ENCODE results near the gene ALPP.
"Not testable (repeated sequence)": the region's sequence is repeated elsewhere in the genome, so short reads cannot be mapped to it uniquely, and the experiment has no call there.

The ALPP gene

DNA sequence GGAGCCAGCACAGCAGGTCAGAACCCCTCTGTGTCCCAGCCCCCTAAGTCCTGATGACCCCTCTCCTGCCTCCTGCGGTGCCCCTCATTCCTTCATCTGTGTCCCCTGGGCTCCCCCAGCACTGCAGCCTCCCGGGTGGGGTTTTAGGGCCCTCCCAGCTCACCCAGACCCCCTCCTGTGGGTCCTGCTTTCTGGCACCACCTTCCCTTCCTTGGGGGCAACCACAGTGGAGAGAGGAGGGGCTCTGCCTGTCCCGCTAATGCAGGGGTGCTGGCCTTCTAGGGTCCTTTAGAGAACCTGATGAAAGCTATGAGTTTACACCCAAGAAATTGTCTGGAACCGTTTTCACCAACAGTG lies 42.7 kb upstream of the ALPP start:
- Histone ChIP-seq H4K20me1 (ENCODE audit: low read depth, low read length) (no peaks in the 10 kb centered on the region), H3K27ac (ENCODE audit: low read depth, low read length) (no peak overlapping the region), H3K4me3 (ENCODE audit: insufficient read depth, low read length, poor library complexity, severe bottlenecking) (no peak overlapping the region), H3K9me3 (ENCODE audit: insufficient read depth, low read length) (no peaks in the 10 kb centered on the region), H3K79me2 (ENCODE audit: insufficient read depth, low read length) (no peaks in the 10 kb centered on the region), H3K4me2 (ENCODE audit: low read depth, low read length, poor library complexity, severe bottlenecking) (no peak overlapping the region), H3K9me2 (replicated peaks; ENCODE audit: insufficient read depth, low read length) (no peaks in the 10 kb centered on the region), H3K9ac (ENCODE audit: low read length) (no peak overlapping the region), H2AFZ (ENCODE audit: low read depth, low read length, severe bottlenecking) (no peak overlapping the region), H3K27me3 (ENCODE audit: low read length) (no peaks in the 10 kb centered on the region), H3F3A (ENCODE audit: insufficient read depth) (no peaks in the 10 kb centered on the region), H3K36me3 (ENCODE audit: low read length) (no peaks in the 10 kb centered on the region)
- TF ChIP-seq EZH2phosphoT487 (conservative IDR thresholded peaks at IDR 0.05; ENCODE audit: low read length) (no peak), CTCF (IDR thresholded peaks at IDR 0.05; ENCODE audit: insufficient read depth, low read length, poor library complexity, severe bottlenecking) (no peak)

- Histone ChIP-seq H3K27me3 (ENCODE audit: low read length) (no peaks in the 10 kb centered on the region), H3K4me3 (ENCODE audit: insufficient read depth, low read length, poor library complexity, severe bottlenecking) (no peak overlapping the region), H4K20me1 (ENCODE audit: low read depth, low read length) (no peaks in the 10 kb centered on the region), H2AFZ (ENCODE audit: low read depth, low read length, severe bottlenecking) (no peak overlapping the region), H3K4me2 (ENCODE audit: low read depth, low read length, poor library complexity, severe bottlenecking) (no peak overlapping the region), H3K27ac (ENCODE audit: low read depth, low read length) (no peak overlapping the region), H3F3A (ENCODE audit: insufficient read depth) (no peaks in the 10 kb centered on the region), H3K9me2 (replicated peaks; ENCODE audit: insufficient read depth, low read length) (no peaks in the 10 kb centered on the region), H3K79me2 (ENCODE audit: insufficient read depth, low read length) (no peaks in the 10 kb centered on the region), H3K9me3 (ENCODE audit: insufficient read depth, low read length) (no peaks in the 10 kb centered on the region), H3K9ac (ENCODE audit: low read length) (no peak overlapping the region), H3K36me3 (ENCODE audit: low read length) (no peaks in the 10 kb centered on the region)
- TF ChIP-seq EZH2phosphoT487 (conservative IDR thresholded peaks at IDR 0.05; ENCODE audit: low read length) (no peak), CTCF (IDR thresholded peaks at IDR 0.05; ENCODE audit: insufficient read depth, low read length, poor library complexity, severe bottlenecking) (no peak)
These were observed 42.3 kb upstream of the ALPP start for GRCh38 chr2:232336241-232336736.

DNA sequence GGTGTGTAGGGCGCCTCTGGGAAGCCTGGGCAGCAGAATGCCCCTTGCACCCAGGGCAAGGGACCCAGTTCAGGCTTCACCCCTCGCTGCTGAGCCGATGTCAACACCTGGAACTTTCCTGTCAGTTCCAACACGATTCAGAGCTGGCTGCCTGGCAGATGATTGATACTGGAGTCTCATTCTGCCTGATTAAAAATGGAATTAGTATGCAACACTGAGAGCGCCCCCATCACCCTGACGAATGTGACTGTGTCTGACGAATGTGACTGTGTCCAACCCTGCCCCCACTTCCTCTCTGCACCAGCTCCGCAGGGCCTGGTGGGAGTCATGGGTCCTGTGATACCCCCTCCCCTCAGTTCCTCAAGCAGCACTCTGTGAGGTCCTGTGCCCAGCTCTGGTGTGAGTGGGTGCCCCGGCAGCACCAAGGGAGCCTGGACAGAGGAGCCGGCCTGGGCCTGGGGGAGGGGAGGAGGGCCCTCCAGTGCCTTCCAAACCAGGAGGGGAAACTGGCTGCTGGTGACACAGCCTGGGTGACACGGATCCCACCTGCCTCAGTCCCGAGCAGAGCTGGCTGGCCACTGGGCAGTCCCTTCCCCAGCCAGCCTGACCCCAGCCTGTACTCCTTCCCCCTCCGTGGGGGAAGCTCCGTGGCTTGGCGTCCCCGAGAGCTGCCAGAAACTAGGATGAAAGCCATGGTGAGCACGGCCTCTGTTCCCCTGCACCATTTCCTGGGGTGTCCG lies 41.4 kb upstream of the ALPP start:
- Histone ChIP-seq H2AFZ (ENCODE audit: low read depth, low read length, severe bottlenecking) (no peak overlapping the region), H3F3A (ENCODE audit: insufficient read depth) (no peaks in the 10 kb centered on the region), H3K79me2 (ENCODE audit: insufficient read depth, low read length) (no peaks in the 10 kb centered on the region), H3K4me2 (ENCODE audit: low read depth, low read length, poor library complexity, severe bottlenecking) (no peak overlapping the region), H3K9ac (ENCODE audit: low read length) (no peak overlapping the region), H3K27me3 (ENCODE audit: low read length) (no peaks in the 10 kb centered on the region), H3K4me3 (ENCODE audit: insufficient read depth, low read length, poor library complexity, severe bottlenecking) (no peak overlapping the region), H3K9me3 (ENCODE audit: insufficient read depth, low read length) (no peaks in the 10 kb centered on the region), H4K20me1 (ENCODE audit: low read depth, low read length) (no peaks in the 10 kb centered on the region), H3K36me3 (ENCODE audit: low read length) (no peaks in the 10 kb centered on the region), H3K9me2 (replicated peaks; ENCODE audit: insufficient read depth, low read length) (no peaks in the 10 kb centered on the region), H3K27ac (ENCODE audit: low read depth, low read length) (no peak overlapping the region)
- TF ChIP-seq CTCF (IDR thresholded peaks at IDR 0.05; ENCODE audit: insufficient read depth, low read length, poor library complexity, severe bottlenecking) (no peak), EZH2phosphoT487 (conservative IDR thresholded peaks at IDR 0.05; ENCODE audit: low read length) (no peak)

GRCh38 chr2:232338094-232338758 lies 40.3 kb upstream of the ALPP start:
- not testable (repeated sequence) for H3K79me2 ChIP-seq (ENCODE audit: insufficient read depth, low read length); H3K27me3 ChIP-seq (ENCODE audit: low read length); H3F3A ChIP-seq (ENCODE audit: insufficient read depth); H2AFZ ChIP-seq (ENCODE audit: low read depth, low read length, severe bottlenecking); H3K36me3 ChIP-seq (ENCODE audit: low read length); H3K27ac ChIP-seq (ENCODE audit: low read depth, low read length); H4K20me1 ChIP-seq (ENCODE audit: low read depth, low read length); H3K9ac ChIP-seq (ENCODE audit: low read length); H3K9me3 ChIP-seq (ENCODE audit: insufficient read depth, low read length); H3K9me2 ChIP-seq (replicated peaks; ENCODE audit: insufficient read depth, low read length); H3K4me2 ChIP-seq (ENCODE audit: low read depth, low read length, poor library complexity, severe bottlenecking); H3K4me3 ChIP-seq (ENCODE audit: insufficient read depth, low read length, poor library complexity, severe bottlenecking)

Data from SU-DHL-6 (cell line).